Measurements from ENCODE around the gene EIF4E.

Gene EIF4E

GRCh38 chr4:98950925-98951324 is 22.0 kb upstream of the EIF4E start:
- TF ChIP-seq CTCF (IDR thresholded peaks at IDR 0.05; ENCODE audit: low read depth, low read length, missing control alignments): no peak
- no peak for DNase-seq (ENCODE audit: low read depth)
- in situ Hi-C loops (cut with HindIII; ENCODE audit: low sequenced_read_pairs): no loop called here
- H3K4me3 ChIP-seq (ENCODE audit: low read depth, low read length): no peak overlapping the region

GRCh38 chr4:98946359-98946758 is 17.4 kb upstream of the EIF4E start:
- in situ Hi-C loops (cut with HindIII; ENCODE audit: low sequenced_read_pairs): no loop called here
- no peak for TF ChIP-seq CTCF (IDR thresholded peaks at IDR 0.05; ENCODE audit: low read depth, low read length, missing control alignments)
- H3K4me3 ChIP-seq (ENCODE audit: low read depth, low read length): no peak overlapping the region
- no peak for DNase-seq (ENCODE audit: low read depth)

GRCh38 chr4:98945297-98945850 is 16.4 kb upstream of the EIF4E start:
- in situ Hi-C loops (cut with HindIII; ENCODE audit: low sequenced_read_pairs): no loop called here
- DNase-seq (ENCODE audit: low read depth): no peak
- TF ChIP-seq CTCF (IDR thresholded peaks at IDR 0.05; ENCODE audit: low read depth, low read length, missing control alignments): no peak
- no peak overlapping the region for H3K4me3 ChIP-seq (ENCODE audit: low read depth, low read length)

GRCh38 chr4:98939892-98940298 is 11.0 kb upstream of the EIF4E start:
- peak; percentile 83 for TF ChIP-seq CTCF (IDR thresholded peaks at IDR 0.05; ENCODE audit: low read depth, low read length, missing control alignments)
- in situ Hi-C loops (cut with HindIII; ENCODE audit: low sequenced_read_pairs): no loop called here
- no peak overlapping the region for H3K4me3 ChIP-seq (ENCODE audit: low read depth, low read length)
- DNase-seq (ENCODE audit: low read depth): peak; percentile 72

- DNase-seq (ENCODE audit: low read depth): no peak
- no peak for TF ChIP-seq CTCF (IDR thresholded peaks at IDR 0.05; ENCODE audit: low read depth, low read length, missing control alignments)
- in situ Hi-C loops (cut with HindIII; ENCODE audit: low sequenced_read_pairs): no loop called here
- no peak overlapping the region for H3K4me3 ChIP-seq (ENCODE audit: low read depth, low read length)
Observed at GRCh38 chr4:98939438-98939837, 10.5 kb upstream of the EIF4E start.

- no peak overlapping the region for H3K4me3 ChIP-seq (ENCODE audit: low read depth, low read length)
- DNase-seq (ENCODE audit: low read depth): no peak
- no peak for TF ChIP-seq CTCF (IDR thresholded peaks at IDR 0.05; ENCODE audit: low read depth, low read length, missing control alignments)
- in situ Hi-C loops (cut with HindIII; ENCODE audit: low sequenced_read_pairs): no loop called here
Observed at GRCh38 chr4:98937986-98938720, 9.2 kb upstream of the EIF4E start.

All from astrocyte of the cerebellum (primary cell).